Suppressor macrophage treated with lipopolysaccharide for 4 hours (primary cell): ENCODE results near the gene CMIP.

Source experiments
- DNase-seq: peaks from one replicate; pipeline ENCODE4 v3.0.0-alpha.2; 2020

The CMIP gene

GRCh38 chr16:81646561-81646960, 202.0 kb downstream of the CMIP start:
- DNase-seq = no peak

DNA sequence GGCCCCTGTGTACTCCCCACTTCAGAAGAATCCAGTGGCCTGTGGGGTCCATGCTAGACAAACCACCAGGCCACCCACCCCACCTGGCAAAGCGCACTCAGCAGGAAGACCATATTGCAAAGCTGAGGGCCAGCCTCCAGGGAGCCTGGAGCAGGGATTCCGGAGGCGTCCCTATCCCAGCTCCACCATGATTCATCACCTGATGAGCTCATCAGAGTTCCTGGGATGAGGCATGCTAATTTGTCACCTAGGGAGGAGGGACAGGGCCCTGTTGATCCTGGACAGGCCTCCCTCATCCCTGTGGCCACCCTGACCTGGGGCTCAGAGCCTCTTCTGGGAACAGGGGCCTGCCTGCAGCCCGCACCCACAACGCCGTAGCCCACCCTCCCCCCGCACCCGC, 202.9 kb downstream of the CMIP start:
- no peak for DNase-seq

GRCh38 chr16:81649561-81650184, 205.1 kb downstream of the CMIP start:
- DNase-seq = no peak

DNA sequence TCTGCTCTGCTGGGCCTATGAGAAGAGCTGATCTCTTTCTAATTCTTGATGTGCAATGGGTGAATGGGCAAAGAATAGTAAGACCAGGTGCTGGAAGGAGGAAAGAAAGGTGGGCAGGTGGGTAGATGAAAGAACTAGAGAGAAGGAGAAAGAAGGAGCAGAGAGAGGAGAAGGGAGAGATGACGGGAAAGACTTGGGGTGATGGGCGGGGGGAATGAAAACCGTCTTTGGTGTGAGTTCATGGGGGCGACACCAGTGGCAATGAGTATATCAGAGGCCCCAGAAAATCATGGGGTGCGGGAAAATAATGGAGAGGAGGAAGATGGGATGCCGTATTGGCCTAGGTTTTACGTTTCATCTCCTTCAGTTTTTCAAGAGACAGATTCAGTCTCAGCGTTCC, 205.7 kb downstream of the CMIP start:
- no peak for DNase-seq

DNA sequence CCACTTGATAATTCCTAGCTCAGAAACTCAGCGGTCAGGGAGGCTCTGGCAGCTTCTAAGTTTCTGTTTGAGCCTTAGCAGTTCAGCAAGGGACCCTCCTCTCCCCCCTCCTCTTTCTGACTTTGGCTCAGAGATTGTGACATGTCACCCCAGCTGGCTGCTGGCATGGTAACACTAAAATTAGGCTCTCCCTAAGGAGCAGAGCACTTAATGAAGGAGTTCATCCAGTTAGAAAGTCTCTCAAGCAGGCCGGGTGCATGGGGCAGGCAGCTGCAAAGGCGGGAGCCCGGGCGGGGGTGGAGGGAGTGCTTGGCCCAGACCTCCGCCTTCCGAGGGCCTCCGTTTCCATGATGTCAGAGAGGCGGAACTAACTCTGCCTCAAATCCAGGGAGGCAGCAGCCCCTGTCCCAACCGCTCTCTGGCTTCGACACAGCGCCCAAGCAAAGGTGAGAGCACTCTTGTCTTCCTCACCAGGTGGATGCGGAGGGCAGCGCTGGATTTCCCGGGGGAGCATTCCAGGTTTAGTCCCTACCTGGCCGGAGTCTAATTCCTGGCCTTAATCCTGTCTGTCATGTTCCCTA, 206.5 kb downstream of the CMIP start:
- DNase-seq = no peak

- DNase-seq = no peak
Measured at GRCh38 chr16:81651758-81652718, 207.4 kb downstream of the CMIP start.

DNA sequence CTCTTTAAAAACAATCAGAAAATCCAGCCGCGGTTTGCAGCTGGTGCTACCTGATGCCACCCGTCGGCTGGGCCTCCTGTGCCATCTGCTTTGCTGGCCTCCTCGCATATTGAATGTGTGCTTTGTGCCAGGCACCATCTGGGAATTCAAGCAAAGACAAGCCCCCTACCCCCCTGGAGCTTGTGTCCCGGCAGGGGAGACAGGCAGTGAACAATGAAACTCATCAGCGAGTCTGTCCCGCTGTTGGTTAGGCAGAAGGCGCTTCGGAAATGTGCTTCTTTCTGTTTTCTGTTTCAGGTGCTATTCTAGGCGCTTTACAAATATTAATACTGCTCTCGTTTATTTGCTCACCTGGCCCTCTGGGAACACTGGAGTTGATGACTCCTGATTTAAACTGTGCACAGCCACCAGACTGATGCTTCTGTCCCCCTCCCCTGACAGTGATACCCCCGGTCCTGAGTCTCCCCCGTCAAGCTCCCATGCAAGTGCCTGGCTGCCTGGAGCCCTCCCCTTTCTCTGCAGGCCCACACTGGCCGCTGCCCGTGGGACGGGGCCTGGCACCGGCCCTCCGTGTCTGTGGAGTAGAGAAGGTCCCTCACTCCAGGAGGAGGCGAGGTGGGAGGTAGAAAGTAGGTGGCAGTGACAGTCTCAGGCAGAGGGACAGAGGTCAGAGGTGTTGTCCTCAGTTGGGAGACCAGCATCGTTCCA, 208.3 kb downstream of the CMIP start:
- no peak for DNase-seq

DNA sequence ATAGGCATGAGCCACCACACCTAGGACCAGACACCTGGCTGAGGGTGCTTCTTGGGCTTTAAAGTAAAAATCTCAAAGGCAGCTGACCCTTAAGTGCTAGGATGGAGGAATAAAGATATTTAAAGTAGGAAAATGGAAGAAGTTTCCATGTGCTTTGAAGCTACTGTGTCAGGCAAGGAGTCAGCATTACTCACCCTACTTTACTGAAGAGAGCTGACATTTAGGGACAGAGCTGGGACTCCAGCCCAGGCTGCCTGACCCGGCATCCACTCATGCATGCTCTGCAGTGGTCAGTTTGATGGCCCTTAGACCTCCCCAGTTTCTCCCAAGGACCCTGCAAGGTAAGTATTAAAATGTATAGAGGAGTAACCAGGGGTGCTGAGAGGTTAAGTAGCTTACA, 209.7 kb downstream of the CMIP start:
- DNase-seq = peak; percentile 9

DNA sequence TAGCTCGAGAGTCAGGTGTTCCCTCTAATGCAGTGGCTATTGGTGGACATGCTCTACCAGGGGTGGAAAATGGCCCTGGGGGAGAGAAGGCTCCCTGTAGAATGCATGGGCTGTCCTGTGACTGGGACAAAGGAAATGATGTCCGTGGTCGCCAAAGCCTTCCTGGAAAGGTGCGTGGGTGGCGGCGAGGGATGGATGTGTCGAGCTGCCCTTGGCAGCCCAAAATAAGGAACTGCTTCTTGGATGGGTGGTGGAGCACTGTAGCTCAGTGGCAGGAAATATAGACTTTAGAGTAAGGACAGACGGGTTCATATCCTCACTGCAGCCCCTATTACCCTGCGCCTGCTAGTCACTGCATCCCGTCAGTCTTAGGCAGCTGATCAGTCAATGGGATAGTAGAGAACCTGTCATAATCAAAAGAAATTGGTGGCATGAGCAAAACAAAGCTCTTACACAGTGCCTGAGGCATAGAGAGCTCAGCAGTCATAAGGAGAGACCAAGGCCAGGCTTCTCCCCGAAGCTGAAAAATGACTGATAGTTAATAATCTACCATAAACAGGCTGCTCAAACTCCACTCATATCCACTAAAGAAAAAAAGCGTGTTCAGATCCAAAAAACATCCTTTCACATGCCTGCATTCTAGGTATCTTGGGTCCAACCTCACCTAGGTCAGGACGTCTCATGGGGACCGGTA, 211.0 kb downstream of the CMIP start:
- DNase-seq = peak; percentile 48

DNA sequence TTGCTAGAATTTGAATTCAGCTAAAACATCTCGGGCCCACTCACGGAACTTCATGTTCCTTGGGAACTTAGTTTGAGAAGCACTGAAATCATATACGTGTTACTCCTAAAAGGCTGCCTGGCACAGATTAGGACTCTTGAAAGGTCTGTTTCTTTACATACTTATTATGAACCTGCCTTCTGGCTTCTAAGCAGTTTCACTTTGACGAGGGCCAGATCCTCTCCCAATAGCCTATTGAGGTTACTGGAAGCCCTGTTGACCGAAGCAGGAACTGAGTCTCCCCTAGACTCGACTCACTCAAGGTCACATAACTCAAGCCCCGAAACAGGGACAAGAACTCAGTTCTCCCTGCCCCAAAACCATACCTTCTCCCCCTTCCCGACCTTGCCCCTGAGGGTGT, 212.6 kb downstream of the CMIP start:
- no peak for DNase-seq

- DNase-seq = no peak
Measured at GRCh38 chr16:81657781-81658180, 213.2 kb downstream of the CMIP start.

- no peak for DNase-seq
Measured at GRCh38 chr16:81658373-81658772, 213.8 kb downstream of the CMIP start.

- no peak for DNase-seq
Measured at GRCh38 chr16:81659249-81659648, 214.6 kb downstream of the CMIP start.

- DNase-seq = no peak
Measured at GRCh38 chr16:81661082-81661481, 216.5 kb downstream of the CMIP start.

DNA sequence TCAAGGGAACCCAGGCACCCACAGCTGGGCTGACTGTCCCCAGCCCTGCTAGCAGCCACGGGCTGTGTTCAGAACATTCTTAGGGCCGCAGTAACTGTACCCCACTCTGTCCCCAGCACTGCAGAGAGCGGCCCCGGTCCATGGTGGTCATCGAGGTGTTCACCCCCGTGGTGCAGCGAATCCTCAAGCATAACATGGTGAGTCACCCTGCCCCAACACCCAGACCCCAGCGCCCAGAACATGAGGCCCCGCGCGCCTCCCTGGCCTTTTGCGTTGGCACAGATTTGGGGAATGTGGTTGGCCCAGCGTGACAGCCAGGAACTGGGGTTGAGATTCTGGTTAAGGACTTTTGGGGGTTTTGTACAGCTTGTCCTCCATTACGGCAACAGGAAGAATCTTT, 219.5 kb downstream of the CMIP start:
- DNase-seq = no peak

DNA sequence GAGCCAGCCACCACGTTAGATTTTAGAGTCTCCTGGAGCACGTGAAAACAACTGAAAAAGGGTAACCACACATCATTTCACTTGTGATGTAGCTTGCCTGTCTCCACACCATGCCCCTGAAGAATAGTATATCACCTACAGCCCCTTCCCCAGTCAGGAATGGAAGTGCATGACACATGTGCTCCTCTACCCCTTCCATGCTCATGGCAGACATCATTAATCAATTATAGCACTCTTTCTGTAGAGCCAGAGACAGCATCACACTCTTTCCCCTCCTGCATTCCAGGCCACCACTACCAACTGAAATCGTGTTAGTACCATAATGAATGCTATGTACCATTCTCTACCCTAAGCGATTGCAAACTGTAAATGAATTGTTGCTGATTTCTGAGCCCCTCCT, 221.0 kb downstream of the CMIP start:
- no peak for DNase-seq

GRCh38 chr16:81666113-81666512, 221.5 kb downstream of the CMIP start:
- DNase-seq = no peak

GRCh38 chr16:81668243-81669097, 223.9 kb downstream of the CMIP start:
- DNase-seq = no peak

- no peak for DNase-seq
Measured at GRCh38 chr16:81669473-81670350, 225.1 kb downstream of the CMIP start.

- no peak for DNase-seq
Measured at GRCh38 chr16:81671738-81672597, 227.4 kb downstream of the CMIP start.
